Neural cell (in vitro differentiated cells): ENCODE measurements around the gene RAC3.

Source experiments
- CTCF ChIP-seq: fragments of 450-650 bp; IDR thresholded peaks from 2 replicates; pipeline ENCODE4 v1.5.1; 2014; ENCODE audit warnings: antibody characterized with exemption, mild to moderate bottlenecking, moderate library complexity; ENCODE audit not compliant: poor library complexity, severe bottlenecking
- EP300 ChIP-seq: fragments of 450-650 bp; conservative IDR thresholded peaks from 2 replicates; pipeline ENCODE4 v1.6.1; 2014; ENCODE audit warnings: antibody characterized with exemption, mild to moderate bottlenecking, moderate library complexity; ENCODE audit not compliant: poor library complexity, severe bottlenecking
- MXI1 ChIP-seq: fragments of 450-650 bp; conservative IDR thresholded peaks from 2 replicates; pipeline ENCODE4 v1.6.1; 2014; ENCODE audit warnings: antibody characterized with exemption, mild to moderate bottlenecking; ENCODE audit not compliant: poor library complexity, severe bottlenecking
- POLR2AphosphoS5 ChIP-seq: IDR thresholded peaks from 2 replicates; pipeline ENCODE4 v1.6.1; 2012
- REST ChIP-seq: IDR thresholded peaks from 2 replicates; pipeline ENCODE4 v1.6.1; 2012; ENCODE audit warnings: borderline replicate concordance
- TAF1 ChIP-seq: IDR thresholded peaks from 2 replicates; pipeline ENCODE4 v1.6.1; 2012; ENCODE audit warnings: low read depth

DNA sequence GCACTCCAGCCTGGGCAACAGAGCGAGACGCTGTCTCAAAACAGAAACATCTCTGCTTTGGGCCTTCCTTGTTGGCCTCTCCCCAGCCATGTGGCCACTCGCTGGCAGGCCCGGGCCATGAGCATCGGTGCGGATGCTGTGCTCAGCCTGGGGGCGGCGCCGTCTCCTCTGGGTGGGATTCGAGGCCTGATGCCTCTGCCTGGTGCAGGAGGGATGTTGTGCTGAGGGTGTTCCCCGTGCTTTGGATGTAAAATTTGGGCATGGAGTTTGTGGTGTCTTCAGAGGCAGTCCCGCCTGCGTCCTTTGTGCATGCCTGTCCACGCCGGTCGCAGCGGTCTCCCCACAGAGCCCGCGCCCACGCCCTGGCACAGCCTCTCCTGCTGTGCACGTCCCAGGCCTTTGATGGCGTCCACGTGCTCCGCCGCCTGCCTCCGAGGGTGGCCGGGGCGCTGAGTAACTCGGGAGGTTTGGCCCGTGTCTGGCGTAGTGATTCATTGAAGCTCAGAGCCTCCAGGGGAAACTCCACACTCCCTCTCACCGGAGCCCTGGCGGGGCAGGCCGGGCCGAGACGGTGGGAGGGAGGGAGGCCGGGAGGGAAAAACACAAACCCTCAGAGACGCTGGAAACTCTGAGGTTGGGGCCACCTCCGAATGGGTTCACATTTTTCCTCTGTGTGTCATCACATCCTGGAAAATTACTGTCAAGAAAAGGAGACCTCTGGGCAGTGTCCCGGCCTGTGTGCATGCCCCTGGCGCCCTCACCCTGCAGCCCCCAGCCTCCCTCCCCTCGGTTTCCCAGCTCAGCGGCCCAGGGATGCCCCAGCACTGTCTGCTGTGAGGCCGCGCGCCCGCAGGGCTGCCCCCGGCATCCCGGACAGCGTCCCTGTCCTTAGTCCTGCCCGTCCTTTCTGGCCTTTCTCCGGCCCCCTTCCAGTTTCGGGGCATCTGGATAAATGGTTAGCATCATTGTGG, 27.8 kb upstream of the RAC3 start:
- TF ChIP-seq CTCF = no peak
- TF ChIP-seq EP300 = no peak
- no peak for TF ChIP-seq MXI1
- no peak for TF ChIP-seq POLR2AphosphoS5
- TF ChIP-seq TAF1 = no peak
- no peak for TF ChIP-seq REST
